Stomach (tissue), 4 donors: ENCODE data around the gene INPP5K.

Experiments used
- CTCF ChIP-seq, 7 experiments: fragments of 450-650 bp in 4 of 7; fragments of 200-600 bp in 3 of 7; sonication (generic) in 3 of 7; IDR thresholded peaks; one replicate each; pipeline ENCODE4 v1.5.1; 2016 to 2019; ENCODE audit warnings: antibody characterized with exemption in 7 of 7, control low read depth in 2 of 7, mild to moderate bottlenecking in 1 of 7
- POLR2A ChIP-seq, 4 donors: fragments of 450-650 bp; IDR thresholded peaks; one replicate each; pipeline ENCODE4 v1.6.1; 2016; ENCODE audit warnings: antibody characterized with exemption in 4 of 4, control low read depth in 2 of 4, mild to moderate bottlenecking in 1 of 4, moderate library complexity in 1 of 4

DNA sequence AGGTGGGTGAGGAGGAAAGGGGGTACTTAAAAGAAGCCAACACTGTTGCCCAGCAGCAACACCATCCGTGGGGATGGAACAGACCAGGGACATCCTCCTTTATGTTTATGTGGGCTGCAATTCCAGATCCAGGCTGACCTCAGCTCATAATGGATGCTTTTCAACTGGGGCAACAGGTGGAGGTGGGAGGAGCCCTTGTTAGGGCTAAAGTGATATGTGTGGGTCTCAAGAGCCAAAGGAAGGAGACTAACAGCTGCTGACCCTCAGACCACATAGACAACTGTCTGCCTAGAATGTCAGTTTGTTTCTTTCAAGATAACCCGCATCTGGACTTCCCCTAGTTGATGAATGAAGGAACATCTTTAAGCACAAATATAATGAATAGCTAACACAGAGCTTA lies 2.0 kb upstream of the INPP5K start:
- TF ChIP-seq CTCF (IDR thresholded peaks at IDR 0.05) (no peak), POLR2A (IDR thresholded peaks at IDR 0.05) (no peak)
